GM18502 (cell line): Measurements from ENCODE around the gene RACGAP1.

ENCODE experiments used
- ATAC-seq: cut with Tn5 transposase; IDR thresholded peaks from one replicate; pipeline ENCODE4 v1.9.1; 2021; ENCODE audit warnings: mild to moderate bottlenecking; ENCODE audit not compliant: unreplicated experiment, poor library complexity

Gene RACGAP1

DNA sequence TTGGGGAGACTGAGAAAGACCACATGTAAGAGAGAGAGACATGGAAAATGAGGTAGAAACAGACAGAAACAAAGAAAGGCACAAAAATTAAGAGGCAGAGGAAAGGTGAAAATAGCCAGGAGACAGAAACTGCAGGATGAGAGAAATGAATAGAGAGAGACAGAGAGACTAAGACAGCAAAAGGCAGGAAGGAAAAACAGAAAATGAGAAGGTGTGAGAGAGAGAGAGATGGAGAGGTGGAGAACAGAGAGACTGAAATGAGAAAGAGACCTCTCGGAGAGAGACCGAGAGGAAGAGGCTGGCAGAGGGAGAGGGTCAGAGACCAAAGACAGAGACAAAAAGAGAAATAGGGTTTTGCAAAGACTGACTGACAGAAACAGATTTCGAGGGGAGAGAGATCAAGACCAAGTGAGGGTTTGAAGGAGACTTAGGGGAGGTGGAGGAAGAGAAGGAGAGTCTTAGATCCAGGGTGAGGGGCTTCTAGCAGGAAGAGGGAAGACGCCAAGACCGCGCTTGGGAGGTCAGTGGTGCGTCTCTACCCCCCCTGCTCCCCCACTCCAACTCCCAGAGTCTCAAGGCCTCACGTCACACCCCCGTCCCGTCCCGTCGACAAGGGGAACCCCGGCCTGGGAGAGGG, 64.7 kb downstream of the RACGAP1 start:
- ATAC-seq, result no peak

DNA sequence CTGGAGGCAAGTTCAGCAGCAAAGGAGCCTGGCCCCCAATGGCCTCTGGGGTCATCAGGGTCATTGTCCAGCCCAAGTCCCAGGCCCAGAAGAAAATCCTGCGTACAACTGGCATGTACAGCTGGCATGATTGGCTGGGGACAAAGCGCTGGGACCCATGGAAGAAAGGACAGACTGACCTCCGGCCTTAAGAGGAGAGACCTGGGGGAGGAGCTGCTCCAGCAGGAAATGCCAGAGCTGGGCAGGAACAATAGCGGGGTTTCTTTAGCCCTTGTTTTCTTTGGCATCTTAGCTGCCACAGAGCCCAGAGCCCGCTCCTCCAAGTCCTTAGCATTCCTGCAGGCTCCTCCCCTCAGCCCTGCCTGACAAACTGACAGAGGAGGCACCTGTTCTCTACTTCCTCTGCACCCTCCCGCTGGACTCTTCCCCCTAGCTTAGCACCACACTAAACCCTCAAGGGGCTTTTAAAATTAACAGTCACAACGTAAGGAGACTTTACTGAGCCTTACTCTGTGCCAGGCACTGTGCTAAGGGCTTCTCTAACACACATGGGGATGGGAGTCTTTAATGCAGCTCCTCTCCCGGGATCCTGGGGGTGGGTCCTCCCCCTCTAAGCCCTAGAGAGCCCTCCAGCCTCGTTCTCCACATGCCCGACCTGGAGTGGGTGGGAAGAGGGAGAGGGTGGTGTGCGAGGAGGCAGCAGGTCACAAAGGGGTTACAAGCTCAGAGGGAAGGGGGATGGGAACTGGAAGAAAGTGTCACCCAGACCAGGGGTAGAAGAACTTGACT, 65.4 kb downstream of the RACGAP1 start:
- ATAC-seq, result no peak

DNA sequence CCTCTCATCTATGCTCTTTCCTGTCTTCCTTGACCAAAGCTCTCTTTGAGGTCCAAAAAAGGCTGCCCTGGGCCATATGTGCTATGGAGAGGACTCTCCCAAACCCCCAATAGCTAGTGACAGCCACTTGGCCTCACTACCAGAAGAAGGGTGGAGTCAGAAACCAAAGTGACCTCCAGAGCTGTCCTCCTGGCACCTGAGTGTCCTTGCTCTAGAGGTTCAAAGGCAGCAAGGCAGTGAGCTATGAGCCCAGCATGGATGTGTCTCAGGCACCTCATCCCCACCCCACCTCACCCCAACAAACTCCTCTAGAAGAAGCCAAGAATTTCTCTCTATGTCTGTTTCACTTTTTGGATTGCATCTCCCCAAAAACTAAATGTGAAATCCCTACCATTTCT, 67.7 kb downstream of the RACGAP1 start:
- no peak for ATAC-seq

DNA sequence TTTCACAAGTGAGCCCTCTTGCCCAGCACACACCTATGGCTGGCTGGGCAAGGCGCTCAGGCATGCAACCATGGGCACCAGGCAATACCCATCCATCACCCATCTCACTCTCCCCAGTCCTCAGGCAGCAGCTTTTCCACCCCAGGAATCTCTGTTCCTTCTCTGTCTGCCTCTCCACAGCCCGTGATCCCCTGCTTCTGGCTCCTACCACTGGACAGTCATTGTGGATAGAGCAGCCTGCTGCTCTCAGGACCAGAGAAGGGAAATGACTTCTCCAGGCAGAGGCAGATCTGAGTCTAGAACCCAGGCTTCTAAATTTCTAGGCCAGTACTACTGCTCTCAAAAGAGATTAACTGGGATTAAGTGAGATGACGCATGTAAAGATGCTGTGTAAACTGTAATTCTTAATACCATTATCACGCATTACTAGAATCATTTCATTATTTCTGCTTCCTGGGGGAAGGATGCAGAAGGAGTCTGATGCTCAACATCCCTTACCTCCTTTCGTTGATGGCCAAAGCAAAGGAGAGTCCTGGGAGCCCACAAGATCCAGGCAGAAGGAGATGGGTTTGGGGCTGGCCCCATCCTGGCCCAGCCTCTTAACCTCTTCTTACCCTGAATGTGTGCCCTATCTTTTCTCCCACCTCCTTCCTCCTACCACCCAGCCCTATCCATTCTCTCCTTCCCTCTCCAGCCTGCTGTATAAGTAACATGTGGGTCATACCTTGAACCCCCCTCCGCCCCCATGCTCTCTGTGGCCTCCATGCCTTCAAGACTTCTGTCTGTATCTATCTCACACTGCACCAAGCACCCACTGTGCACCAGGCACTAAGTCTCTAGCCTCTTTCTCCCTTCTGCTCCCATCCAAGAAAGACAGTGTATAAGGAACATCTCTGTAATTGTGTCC, 68.4 kb downstream of the RACGAP1 start:
- ATAC-seq, result no peak

DNA sequence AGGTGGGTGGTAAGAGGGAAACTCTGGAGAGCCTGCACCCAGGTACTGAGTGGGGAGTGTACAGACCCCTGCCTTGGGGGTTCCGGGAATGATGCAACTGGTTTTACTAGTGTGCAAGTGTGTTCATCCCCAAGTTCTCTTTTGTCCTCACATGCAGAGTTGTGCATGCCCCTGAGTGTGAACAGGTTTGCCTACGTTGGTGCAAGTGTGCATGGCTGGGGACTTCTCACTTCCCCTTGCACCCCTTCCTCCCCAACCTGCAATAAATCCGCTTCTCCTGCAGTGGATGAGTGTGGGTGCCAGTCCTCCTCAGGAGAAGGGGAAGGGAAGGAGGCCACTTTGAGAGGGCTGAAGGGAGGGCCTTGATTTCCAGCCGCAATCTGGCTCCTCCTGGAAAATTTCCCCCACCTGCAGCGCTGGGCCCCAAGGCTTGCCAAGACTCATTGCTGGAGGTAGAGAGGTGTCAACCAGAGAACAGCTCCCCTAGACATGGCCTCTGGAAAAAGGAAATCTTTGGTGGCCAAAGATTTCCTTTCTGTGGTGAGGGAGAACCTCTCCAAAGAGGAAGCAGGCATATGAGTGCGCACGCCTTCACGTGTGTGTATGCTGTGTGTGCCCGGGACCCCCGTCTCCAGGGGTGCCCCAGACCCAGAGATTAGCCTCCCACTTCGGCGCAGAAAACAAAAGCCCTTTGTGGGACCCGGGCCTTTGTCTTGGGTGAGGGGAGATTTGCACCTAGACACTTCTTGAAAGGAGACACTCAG, 69.2 kb downstream of the RACGAP1 start:
- ATAC-seq, result no peak

DNA sequence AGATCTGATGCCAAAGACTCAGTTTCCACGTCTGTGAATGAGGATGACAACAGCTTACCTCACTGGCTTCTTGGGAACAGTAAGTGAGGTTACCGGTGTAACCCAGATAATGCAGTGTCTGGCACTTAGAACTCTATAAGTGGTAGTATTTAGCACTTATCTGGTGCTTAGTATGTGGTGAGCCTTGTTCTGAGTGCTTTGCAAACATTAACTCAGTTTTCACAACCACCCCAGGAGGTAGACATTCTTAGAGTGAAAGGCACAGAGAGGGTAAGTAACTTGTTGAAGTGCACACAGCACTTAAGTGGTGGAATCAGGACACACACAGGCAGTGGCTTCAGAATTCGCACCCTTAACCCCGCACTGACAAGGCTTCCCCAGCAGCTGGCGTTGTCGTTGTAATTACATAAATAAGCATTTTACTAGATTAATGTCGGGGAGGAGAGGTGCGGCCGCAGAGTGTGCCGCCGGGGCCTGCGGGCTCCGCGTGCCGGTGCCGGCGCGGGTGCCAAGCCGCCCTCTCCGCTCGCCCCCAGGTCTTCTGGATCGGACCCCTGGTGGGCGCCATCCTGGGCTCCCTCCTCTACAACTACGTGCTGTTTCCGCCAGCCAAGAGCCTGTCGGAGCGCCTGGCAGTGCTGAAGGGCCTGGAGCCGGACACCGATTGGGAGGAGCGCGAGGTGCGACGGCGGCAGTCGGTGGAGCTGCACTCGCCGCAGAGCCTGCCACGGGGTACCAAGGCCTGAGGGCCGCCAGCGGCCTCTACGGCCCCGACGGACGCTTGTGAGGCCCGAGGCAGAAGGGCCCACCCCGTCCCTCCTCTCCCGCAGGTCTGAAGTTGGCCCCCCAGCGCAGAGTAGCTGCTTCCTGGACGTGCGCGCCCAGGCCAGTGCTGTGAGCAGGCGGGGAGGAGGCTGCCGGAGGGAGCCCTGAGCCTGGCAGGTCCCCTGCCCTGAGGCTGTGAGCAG, 70.1 kb downstream of the RACGAP1 start:
- ATAC-seq, result no peak

DNA sequence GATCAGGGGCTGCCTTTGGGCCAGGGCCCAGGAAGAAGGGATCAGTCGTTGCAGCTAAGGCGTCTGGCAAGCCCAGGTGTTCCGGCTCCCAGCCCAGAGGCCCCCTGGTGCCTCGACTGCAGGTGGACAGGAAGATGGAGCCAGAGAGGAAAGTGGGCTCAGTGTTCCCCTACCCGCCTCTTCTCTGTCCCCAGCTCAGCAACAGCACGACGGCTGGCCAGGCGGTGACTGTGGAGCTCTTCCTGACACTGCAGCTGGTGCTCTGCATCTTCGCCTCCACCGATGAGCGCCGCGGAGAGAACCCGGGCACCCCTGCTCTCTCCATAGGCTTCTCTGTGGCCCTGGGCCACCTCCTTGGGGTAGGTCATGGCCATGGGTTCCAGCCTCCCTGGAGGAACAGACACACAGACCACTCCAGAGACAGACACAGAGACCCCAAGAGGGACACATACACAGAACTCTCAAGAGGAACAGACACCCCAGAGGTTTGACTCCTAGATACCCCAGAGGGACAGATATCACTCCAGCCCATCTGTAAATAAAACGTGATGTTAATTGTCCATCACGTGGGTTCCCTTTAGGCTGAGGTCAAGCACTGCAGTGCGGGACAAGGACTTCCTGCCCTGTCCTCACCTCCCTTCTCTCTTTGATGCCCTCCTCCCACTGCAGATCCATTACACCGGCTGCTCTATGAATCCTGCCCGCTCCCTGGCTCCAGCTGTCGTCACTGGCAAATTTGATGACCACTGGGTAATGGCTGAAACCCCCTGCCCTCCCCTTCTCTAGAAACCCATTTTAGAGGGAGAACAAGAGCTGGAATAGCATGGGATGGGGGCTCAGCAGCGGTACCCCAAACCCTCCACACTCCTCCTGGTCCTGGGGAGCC, 71.1 kb downstream of the RACGAP1 start:
- ATAC-seq, result no peak

DNA sequence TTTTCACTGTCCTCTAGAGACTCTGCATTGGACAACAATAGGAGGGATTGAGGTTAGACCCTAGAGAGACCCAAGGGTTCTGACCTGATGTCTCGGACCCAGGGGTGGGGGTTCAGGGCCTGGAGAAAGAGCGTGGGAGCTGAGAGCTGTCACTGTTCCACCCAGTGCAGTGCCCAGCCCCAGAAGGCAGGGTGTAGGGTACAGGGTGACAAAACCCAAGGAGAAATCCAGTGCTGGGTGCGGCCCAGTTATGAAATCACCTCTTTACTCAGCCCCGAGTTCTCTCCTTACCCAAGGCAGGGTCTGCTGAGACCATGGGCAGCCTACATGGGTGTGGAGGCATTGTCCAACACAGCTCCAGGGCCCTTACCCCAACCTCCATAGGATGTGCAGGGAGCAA, 72.1 kb downstream of the RACGAP1 start:
- no peak for ATAC-seq

DNA sequence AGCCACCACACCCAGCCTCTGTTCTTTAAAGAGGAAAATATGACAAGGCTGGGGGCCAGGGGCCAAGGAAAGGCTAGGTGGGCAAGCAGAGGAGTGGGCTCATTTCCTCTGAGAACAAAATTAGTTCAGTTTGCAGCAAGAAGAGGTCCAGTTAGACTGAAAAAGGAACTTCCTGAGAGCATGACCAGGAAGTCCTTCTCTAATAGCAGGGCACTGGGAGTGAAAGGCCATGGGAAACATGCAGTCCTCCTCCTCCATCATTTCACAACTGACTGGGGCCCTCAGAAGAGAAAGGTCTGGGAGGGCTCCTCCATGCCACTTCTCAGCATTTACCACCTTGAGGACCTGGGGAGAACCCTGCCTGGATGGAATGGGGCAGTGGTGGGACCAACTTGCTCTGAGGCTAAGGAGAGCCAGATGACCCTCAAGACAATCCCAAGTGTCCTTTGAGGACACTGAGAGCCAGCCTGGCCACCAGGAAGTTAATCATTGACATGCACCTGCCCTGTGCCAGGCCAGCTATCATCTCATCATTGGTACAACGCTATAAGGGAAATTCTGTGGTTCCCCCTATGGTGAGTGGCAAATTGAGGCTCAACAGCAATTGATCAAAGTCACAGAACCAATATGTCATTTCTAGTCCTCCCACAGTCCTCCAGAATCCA, 72.8 kb downstream of the RACGAP1 start:
- no peak for ATAC-seq

DNA sequence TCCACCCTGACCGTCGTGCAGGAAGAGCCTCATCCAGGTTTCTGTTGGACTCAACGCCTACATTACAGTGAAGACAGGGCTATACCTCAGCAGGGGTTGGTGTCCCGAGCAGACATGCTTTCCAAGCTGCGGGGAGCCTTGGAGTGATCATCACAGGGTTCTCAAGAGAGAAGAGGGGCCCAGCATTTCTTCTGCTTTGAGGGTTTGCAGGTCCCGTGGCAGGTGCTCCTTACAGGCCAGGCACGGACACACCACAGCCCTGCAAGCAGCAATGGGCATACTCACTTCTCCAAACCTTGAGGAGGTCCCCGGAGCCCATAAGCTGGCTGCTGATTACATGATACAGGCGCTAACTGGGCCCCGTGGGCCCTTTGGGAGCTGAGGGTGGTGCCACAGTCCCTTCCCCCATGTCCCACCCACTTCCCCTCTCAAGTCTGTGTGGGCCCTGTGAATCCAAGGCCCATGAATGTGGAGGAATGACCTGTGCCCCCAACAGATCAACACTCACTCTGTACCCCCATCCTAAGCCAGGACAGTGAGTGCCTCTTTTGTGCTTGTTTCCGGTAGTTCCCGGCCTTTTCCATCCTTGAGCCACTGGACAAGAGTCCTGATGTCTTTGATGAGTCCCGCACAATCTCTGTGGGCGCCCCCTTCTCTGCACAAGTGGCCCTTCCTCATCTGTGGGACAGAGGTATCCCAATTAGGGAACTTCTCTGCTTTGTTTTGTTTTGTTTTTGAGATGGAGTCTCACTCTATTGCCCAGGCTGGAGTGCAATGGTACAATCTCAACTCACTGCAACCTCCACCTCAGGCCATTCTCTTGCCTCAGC, 73.7 kb downstream of the RACGAP1 start:
- no peak for ATAC-seq

DNA sequence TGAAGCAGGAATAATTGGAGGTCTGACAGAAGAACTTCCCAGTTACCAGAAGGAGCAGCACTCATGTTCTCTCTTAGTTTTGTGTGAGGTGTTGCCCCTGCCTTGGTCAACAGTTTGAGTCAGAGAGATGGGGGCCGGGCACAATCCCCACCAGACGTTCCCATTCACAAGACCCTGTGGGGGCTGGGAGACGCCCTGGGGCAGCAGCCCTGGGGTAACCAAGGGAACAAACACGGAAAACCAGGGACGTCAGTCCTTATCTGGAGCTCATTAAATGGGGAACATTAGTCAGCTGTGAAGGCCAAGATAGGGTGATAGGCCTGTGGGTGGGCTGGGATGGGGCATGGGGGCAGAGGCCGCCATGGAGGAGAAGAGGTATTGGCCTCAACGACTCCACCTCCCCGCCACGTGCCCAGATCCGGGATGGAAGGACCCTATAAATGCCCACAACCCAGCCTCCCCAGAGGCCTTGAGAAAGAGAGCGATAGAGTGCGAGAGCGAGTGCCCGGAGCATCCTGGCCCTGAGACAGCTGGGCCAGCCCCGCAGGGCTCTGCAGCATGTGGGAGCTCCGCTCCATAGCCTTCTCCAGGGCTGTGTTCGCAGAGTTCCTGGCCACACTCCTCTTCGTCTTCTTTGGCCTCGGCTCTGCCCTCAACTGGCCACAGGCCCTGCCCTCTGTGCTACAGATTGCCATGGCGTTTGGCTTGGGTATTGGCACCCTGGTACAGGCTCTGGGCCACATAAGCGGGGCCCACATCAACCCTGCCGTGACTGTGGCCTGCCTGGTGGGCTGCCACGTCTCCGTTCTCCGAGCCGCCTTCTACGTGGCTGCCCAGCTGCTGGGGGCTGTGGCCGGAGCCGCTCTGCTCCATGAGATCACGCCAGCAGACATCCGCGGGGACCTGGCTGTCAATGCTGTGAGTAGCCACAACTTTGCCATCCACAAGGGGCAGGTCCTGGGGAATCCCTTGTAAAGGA, 74.7 kb downstream of the RACGAP1 start, which contains the start of gene AQP2:
Gene AQP2, plus strand, starts transcription at position 465 of the 979 bp plus-strand sequence. Its CDS starts 94 bp downstream, at position 559.
- no peak for ATAC-seq

DNA sequence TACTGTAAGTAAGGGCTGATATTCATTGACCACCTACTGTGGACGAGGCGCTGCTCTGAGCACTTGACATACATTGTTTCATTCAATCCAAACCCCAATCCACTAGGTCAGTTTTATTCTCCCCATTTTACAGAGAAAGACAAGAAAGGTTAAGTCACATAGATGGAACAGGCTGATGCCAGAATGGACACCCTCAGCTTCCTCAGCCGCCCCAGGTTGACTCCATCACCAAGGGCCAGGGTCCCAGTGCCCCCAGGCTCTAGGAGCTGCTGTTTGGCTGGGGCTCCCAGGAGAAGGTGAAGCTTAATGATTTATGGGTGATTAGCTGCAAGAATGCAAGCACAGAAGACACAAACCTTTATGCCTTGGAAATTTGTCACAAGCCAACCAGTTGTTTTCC, 75.4 kb downstream of the RACGAP1 start:
- no peak for ATAC-seq

DNA sequence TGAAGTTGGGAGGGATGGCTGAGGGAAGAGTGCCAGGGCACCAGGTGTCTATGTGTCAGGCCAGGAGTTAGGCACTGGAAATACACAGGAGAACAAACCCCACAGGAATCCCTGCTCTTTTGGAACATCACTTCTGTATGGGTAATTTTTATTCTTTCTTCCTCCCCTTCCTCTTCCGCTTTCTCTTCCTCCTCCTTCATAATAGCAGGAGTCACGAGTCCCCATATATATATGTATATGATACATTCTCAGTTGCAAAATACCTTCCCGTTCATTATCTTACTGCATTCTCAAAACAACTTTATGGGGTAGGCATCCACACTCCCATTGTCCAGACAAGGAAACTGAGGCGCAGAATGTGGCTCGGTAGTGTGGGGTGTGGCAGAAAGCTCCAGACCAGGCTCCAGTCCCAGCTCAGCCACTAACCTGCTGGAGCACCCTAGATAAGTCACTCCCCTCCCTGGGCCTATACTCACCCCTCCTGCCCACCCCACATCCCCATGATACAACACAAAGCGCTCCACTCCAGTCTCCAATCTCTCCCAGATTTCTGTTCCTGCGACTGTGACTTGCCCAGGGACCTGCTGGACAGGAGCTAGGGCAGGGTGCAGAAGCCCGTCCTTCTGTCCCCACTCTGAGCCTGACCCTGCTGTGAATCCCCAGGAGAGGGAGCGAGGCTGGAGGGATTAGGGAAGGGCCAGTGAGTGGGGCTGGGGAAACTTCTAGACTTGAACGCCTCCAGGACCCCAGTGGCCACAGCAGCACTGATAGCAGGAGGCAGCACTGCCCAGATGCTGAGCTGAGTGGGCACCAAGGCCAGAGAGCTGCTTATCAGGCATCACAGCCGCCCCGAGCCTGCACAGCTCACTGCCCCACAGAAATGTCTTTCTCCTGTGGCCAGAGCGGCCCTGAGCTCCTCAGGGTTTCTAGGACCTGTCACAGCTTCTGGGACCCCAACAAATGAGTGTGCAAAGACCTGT, 76.1 kb downstream of the RACGAP1 start:
- no peak for ATAC-seq

DNA sequence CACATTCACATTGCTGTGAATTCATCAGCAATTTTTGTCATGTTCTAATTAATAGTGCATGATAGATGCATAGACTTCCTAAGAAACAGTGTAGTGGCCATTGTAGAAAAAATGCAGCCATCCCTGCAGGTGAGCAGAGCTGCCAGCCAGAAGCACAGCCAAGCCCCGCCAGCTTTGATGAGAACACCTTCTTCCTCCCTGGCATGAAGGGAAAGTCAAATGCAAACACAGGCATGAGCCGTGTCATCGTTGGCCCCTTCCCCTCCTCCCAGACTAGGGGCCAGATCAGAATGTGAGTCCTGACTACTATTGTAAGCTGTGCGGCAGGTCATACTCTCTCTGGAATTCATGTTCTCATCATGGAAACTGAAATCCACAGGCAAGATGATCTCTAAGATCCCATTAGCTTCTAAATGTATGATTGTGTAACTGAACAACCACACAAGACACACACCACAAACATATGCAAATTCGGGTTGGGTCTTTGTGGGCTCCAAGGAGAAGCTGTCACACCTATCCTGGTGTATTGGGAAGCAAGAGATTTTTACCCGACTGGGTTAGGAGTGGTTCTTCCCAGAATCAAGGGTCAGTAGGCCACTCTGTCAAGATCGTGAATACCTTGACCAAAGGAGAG, 77.6 kb downstream of the RACGAP1 start:
- no peak for ATAC-seq
